ENCODE measurements around the gene KHDC4. TPM values are rescaled to one million over a fixed set of nuclear protein-coding genes. Genes with fewer than 3 reads are reported as not detected.

Gene KHDC4
- polyA plus RNA-seq, 1 of the 3 experiments (the other 2 are of a cell fraction), result 43.1 TPM

- H3K36me3 ChIP-seq (replicated peaks in 1 of 2; ENCODE audit: control insufficient read depth in 1 of 2, insufficient read depth in 2 of 2, low read length in 1 of 2), result peaks cover 12 to 22% of the 10 kb centered on the region in 2 experiments
- H3K27ac ChIP-seq (ENCODE audit: low read depth in 2 of 2, low read length in 1 of 2), result no peak overlapping the region
- peaks cover 0 to 8% of the 10 kb centered on the region in 2 experiments; a peak in 2 of 4 replicates for H3K4me1 ChIP-seq (ENCODE audit: control insufficient read depth in 1 of 2, insufficient read depth in 2 of 2, low read depth in 1 of 2, low read length in 1 of 2)
- no peak for TF ChIP-seq RAD21 (IDR thresholded peaks at IDR 0.05; ENCODE audit: low read length)
- no peak for TF ChIP-seq MAX (IDR thresholded peaks at IDR 0.05; ENCODE audit: low read depth)
- no peak for TF ChIP-seq REST (IDR thresholded peaks at IDR 0.05; ENCODE audit: low read depth, low read length)
- no peaks in the 10 kb centered on the region for H3K9me2 ChIP-seq
- ChIA-PET CTCF (interaction anchor here (1.5 kb wide), 1 partner anchor 9 kb away, joined by 5 read pairs; no protein-coding TSS in a partner anchor), POLR2A (no interaction called here)
- H3K9ac ChIP-seq, result no peak overlapping the region
- H4K20me1 ChIP-seq (ENCODE audit: insufficient read depth), result no peaks in the 10 kb centered on the region
- H3K4me3 ChIP-seq (ENCODE audit: low read depth in 2 of 2, low read length in 1 of 2), result no peak overlapping the region
- no peaks in the 10 kb centered on the region for H3K9me3 ChIP-seq
- H2AFZ ChIP-seq (ENCODE audit: low read depth), result no peak overlapping the region
- 0 out of 2 replicates have a peak, but pooled peaks cover 4% of the 10 kb centered on the region for H3K79me2 ChIP-seq (ENCODE audit: insufficient read depth)
- H3F3A ChIP-seq (replicated peaks; ENCODE audit: insufficient read depth), result peaks cover 27% of the 10 kb centered on the region
- no peak for DNase-seq
- no peak overlapping the region for H3K4me2 ChIP-seq
- no peaks in the 10 kb centered on the region for H3K27me3 ChIP-seq (ENCODE audit: insufficient read depth)
Observed at GRCh38 chr1:155882235-155882634, 52.0 kb downstream of the KHDC4 start.

GRCh38 chr1:155880950-155881349 lies 53.3 kb downstream of the KHDC4 start:
- Histone ChIP-seq H3F3A (replicated peaks; ENCODE audit: insufficient read depth) (peaks cover 27% of the 10 kb centered on the region), H3K27ac (ENCODE audit: low read depth in 2 of 2, low read length in 1 of 2) (no peak overlapping the region), H3K9me2 (no peaks in the 10 kb centered on the region), H4K20me1 (ENCODE audit: insufficient read depth) (no peaks in the 10 kb centered on the region), H3K4me3 (ENCODE audit: low read depth in 2 of 2, low read length in 1 of 2) (no peak overlapping the region), H3K4me2 (no peak overlapping the region), H2AFZ (ENCODE audit: low read depth) (no peak overlapping the region), H3K9ac (no peak overlapping the region), H3K79me2 (ENCODE audit: insufficient read depth) (0 out of 2 replicates have a peak, but pooled peaks cover 6% of the 10 kb centered on the region), H3K27me3 (ENCODE audit: insufficient read depth) (no peaks in the 10 kb centered on the region), H3K9me3 (no peaks in the 10 kb centered on the region), H3K36me3 (replicated peaks in 1 of 2; ENCODE audit: control insufficient read depth in 1 of 2, insufficient read depth in 2 of 2, low read length in 1 of 2) (peaks cover 12 to 22% of the 10 kb centered on the region in 2 experiments), H3K4me1 (ENCODE audit: control insufficient read depth in 1 of 2, insufficient read depth in 2 of 2, low read depth in 1 of 2, low read length in 1 of 2) (peaks cover 0 to 8% of the 10 kb centered on the region in 2 experiments; a peak in 2 of 4 replicates)
- 93% methylated on average over 6 of the region's 6 CpGs for WGBS (ENCODE audit: low lambda C conversion rate)
- DNase-seq, result no peak
- POLR2A ChIA-PET, result no interaction called here
- CTCF ChIA-PET, result no interaction called here
- TF ChIP-seq YY1 (IDR thresholded peaks at IDR 0.05; ENCODE audit: low read depth) (no peak), RFX5 (IDR thresholded peaks at IDR 0.05; ENCODE audit: low read length) (no peak), EZH2phosphoT487 (IDR thresholded peaks at IDR 0.05; ENCODE audit: borderline replicate concordance, low read depth) (no peak), RCOR1 (IDR thresholded peaks at IDR 0.05; ENCODE audit: low read length) (no peak), FOXM1 (IDR thresholded peaks at IDR 0.05; ENCODE audit: low read depth) (no peak), CHD2 (IDR thresholded peaks at IDR 0.05; ENCODE audit: low read length, partially characterized antibody) (no peak), TAF1 (IDR thresholded peaks at IDR 0.05; ENCODE audit: borderline replicate concordance, low read depth, low read length) (no peak), TCF12 (IDR thresholded peaks at IDR 0.05) (no peak), TEAD4 (IDR thresholded peaks at IDR 0.05; ENCODE audit: borderline replicate concordance, insufficient read depth) (no peak), IRF3 (IDR thresholded peaks at IDR 0.05; ENCODE audit: low read depth, low read length) (no peak), EP300 (IDR thresholded peaks at IDR 0.05; ENCODE audit: borderline replicate concordance in 1 of 2, low read depth in 1 of 2, low read length in 1 of 2) (no peak), REST (IDR thresholded peaks at IDR 0.05; ENCODE audit: low read depth, low read length) (no peak), ELF1 (IDR thresholded peaks at IDR 0.05) (no peak), SIN3A (IDR thresholded peaks at IDR 0.05; ENCODE audit: borderline replicate concordance, low read depth, low read length) (no peak), PBX3 (IDR thresholded peaks at IDR 0.05) (no peak), MEF2A (IDR thresholded peaks at IDR 0.05; ENCODE audit: borderline replicate concordance, low read depth) (no peak)
